ENCODE results near the gene ANKUB1.
"Not testable (repeated sequence)": the region's sequence is repeated elsewhere in the genome, so short reads cannot be mapped to it uniquely, and the experiment has no call there.

ANKUB1 gene

GRCh38 chr3:149792452-149793270 is at the start of gene ANKUB1:
TSS of gene ANKUB1 (minus strand) at chr3:149792554. CDS start at chr3:149792366, 188 bp downstream.
- Histone ChIP-seq H3K4me3 (ENCODE audit: low read depth, low read length) (no peak within 1 kb of the TSS), H3K9ac (ENCODE audit: low read depth, low read length) (no peak within 1 kb of the TSS), H3K9me3 (ENCODE audit: control insufficient read depth, insufficient read depth, low read length) (no peaks in the 10 kb centered on the region), H3K4me1 (ENCODE audit: control insufficient read depth, insufficient read depth, low read length) (no peaks in the 10 kb centered on the region), H3K27me3 (ENCODE audit: control insufficient read depth, insufficient read depth, low read length) (no peaks in the 10 kb centered on the region), H3K36me3 (ENCODE audit: control insufficient read depth, insufficient read depth, low read length) (no peaks in the 10 kb centered on the region)

GRCh38 chr3:149839896-149840295 is 47.5 kb upstream of the ANKUB1 start:
- H3K36me3 ChIP-seq (ENCODE audit: control insufficient read depth, insufficient read depth, low read length): no peaks in the 10 kb centered on the region
- H3K9ac ChIP-seq (ENCODE audit: low read depth, low read length): no peak overlapping the region
- no peaks in the 10 kb centered on the region for H3K27me3 ChIP-seq (ENCODE audit: control insufficient read depth, insufficient read depth, low read length)
- H3K4me3 ChIP-seq (ENCODE audit: low read depth, low read length): no peak overlapping the region
- H3K4me1 ChIP-seq (ENCODE audit: control insufficient read depth, insufficient read depth, low read length): no peaks in the 10 kb centered on the region
- peaks cover 4% of the 10 kb centered on the region for H3K9me3 ChIP-seq (ENCODE audit: control insufficient read depth, insufficient read depth, low read length)

- not testable (repeated sequence) for H3K4me3 ChIP-seq (ENCODE audit: low read depth, low read length); H3K4me1 ChIP-seq (ENCODE audit: control insufficient read depth, insufficient read depth, low read length); H3K9ac ChIP-seq (ENCODE audit: low read depth, low read length); H3K27me3 ChIP-seq (ENCODE audit: control insufficient read depth, insufficient read depth, low read length); H3K9me3 ChIP-seq (ENCODE audit: control insufficient read depth, insufficient read depth, low read length); H3K36me3 ChIP-seq (ENCODE audit: control insufficient read depth, insufficient read depth, low read length)
Observed at GRCh38 chr3:149839469-149839868, 47.1 kb upstream of the ANKUB1 start.

GRCh38 chr3:149838491-149838890 is 46.1 kb upstream of the ANKUB1 start:
- H3K36me3 ChIP-seq (ENCODE audit: control insufficient read depth, insufficient read depth, low read length); H3K9ac ChIP-seq (ENCODE audit: low read depth, low read length); H3K27me3 ChIP-seq (ENCODE audit: control insufficient read depth, insufficient read depth, low read length); H3K4me1 ChIP-seq (ENCODE audit: control insufficient read depth, insufficient read depth, low read length); H3K4me3 ChIP-seq (ENCODE audit: low read depth, low read length); H3K9me3 ChIP-seq (ENCODE audit: control insufficient read depth, insufficient read depth, low read length): not testable (repeated sequence)

GRCh38 chr3:149833241-149833640 is 40.9 kb upstream of the ANKUB1 start:
- peaks cover 17% of the 10 kb centered on the region for H3K9me3 ChIP-seq (ENCODE audit: control insufficient read depth, insufficient read depth, low read length)
- no peaks in the 10 kb centered on the region for H3K27me3 ChIP-seq (ENCODE audit: control insufficient read depth, insufficient read depth, low read length)
- no peak overlapping the region for H3K4me3 ChIP-seq (ENCODE audit: low read depth, low read length)
- H3K9ac ChIP-seq (ENCODE audit: low read depth, low read length): no peak overlapping the region
- no peaks in the 10 kb centered on the region for H3K4me1 ChIP-seq (ENCODE audit: control insufficient read depth, insufficient read depth, low read length)
- peaks cover 4% of the 10 kb centered on the region for H3K36me3 ChIP-seq (ENCODE audit: control insufficient read depth, insufficient read depth, low read length)

- no peaks in the 10 kb centered on the region for H3K27me3 ChIP-seq (ENCODE audit: control insufficient read depth, insufficient read depth, low read length)
- no peak overlapping the region for H3K9ac ChIP-seq (ENCODE audit: low read depth, low read length)
- peaks cover 17% of the 10 kb centered on the region for H3K9me3 ChIP-seq (ENCODE audit: control insufficient read depth, insufficient read depth, low read length)
- no peaks in the 10 kb centered on the region for H3K4me1 ChIP-seq (ENCODE audit: control insufficient read depth, insufficient read depth, low read length)
- H3K4me3 ChIP-seq (ENCODE audit: low read depth, low read length): no peak overlapping the region
- peaks cover 4% of the 10 kb centered on the region for H3K36me3 ChIP-seq (ENCODE audit: control insufficient read depth, insufficient read depth, low read length)
Observed at GRCh38 chr3:149832086-149832485, 39.7 kb upstream of the ANKUB1 start.

- H3K27me3 ChIP-seq (ENCODE audit: control insufficient read depth, insufficient read depth, low read length): no peaks in the 10 kb centered on the region
- H3K4me3 ChIP-seq (ENCODE audit: low read depth, low read length): no peak overlapping the region
- H3K9me3 ChIP-seq (ENCODE audit: control insufficient read depth, insufficient read depth, low read length): peaks cover 13% of the 10 kb centered on the region
- no peaks in the 10 kb centered on the region for H3K4me1 ChIP-seq (ENCODE audit: control insufficient read depth, insufficient read depth, low read length)
- H3K9ac ChIP-seq (ENCODE audit: low read depth, low read length): no peak overlapping the region
- peaks cover 4% of the 10 kb centered on the region for H3K36me3 ChIP-seq (ENCODE audit: control insufficient read depth, insufficient read depth, low read length)
Observed at GRCh38 chr3:149831321-149831720, 39.0 kb upstream of the ANKUB1 start.

- H3K9me3 ChIP-seq (ENCODE audit: control insufficient read depth, insufficient read depth, low read length): peaks cover 13% of the 10 kb centered on the region
Observed at GRCh38 chr3:149830902-149831301, 38.5 kb upstream of the ANKUB1 start.

GRCh38 chr3:149829631-149830030 is 37.3 kb upstream of the ANKUB1 start:
- not testable (repeated sequence) for H3K4me3 ChIP-seq (ENCODE audit: low read depth, low read length); H3K27me3 ChIP-seq (ENCODE audit: control insufficient read depth, insufficient read depth, low read length); H3K4me1 ChIP-seq (ENCODE audit: control insufficient read depth, insufficient read depth, low read length); H3K36me3 ChIP-seq (ENCODE audit: control insufficient read depth, insufficient read depth, low read length); H3K9ac ChIP-seq (ENCODE audit: low read depth, low read length)
- H3K9me3 ChIP-seq (ENCODE audit: control insufficient read depth, insufficient read depth, low read length): peaks cover 13% of the 10 kb centered on the region

More at GRCh38 chr3:149830902-149831301, 38.5 kb upstream of the ANKUB1 start:
- Histone ChIP-seq H3K27me3 (ENCODE audit: control insufficient read depth, insufficient read depth, low read length) (no peaks in the 10 kb centered on the region), H3K9ac (ENCODE audit: low read depth, low read length) (no peak overlapping the region), H3K4me3 (ENCODE audit: low read depth, low read length) (no peak overlapping the region), H3K4me1 (ENCODE audit: control insufficient read depth, insufficient read depth, low read length) (peaks cover under 1% of the 10 kb centered on the region), H3K36me3 (ENCODE audit: control insufficient read depth, insufficient read depth, low read length) (peaks cover 4% of the 10 kb centered on the region)

- H3K4me3 ChIP-seq (ENCODE audit: low read depth, low read length): no peak overlapping the region
- peaks cover 9% of the 10 kb centered on the region for H3K9me3 ChIP-seq (ENCODE audit: control insufficient read depth, insufficient read depth, low read length)
- H3K4me1 ChIP-seq (ENCODE audit: control insufficient read depth, insufficient read depth, low read length): peaks cover 4% of the 10 kb centered on the region
- H3K9ac ChIP-seq (ENCODE audit: low read depth, low read length): no peak overlapping the region
- H3K27me3 ChIP-seq (ENCODE audit: control insufficient read depth, insufficient read depth, low read length): no peaks in the 10 kb centered on the region
- peaks cover 4% of the 10 kb centered on the region for H3K36me3 ChIP-seq (ENCODE audit: control insufficient read depth, insufficient read depth, low read length)
Observed at GRCh38 chr3:149828390-149828789, 36.0 kb upstream of the ANKUB1 start.

- Histone ChIP-seq H3K4me1 (ENCODE audit: control insufficient read depth, insufficient read depth, low read length) (peaks cover 4% of the 10 kb centered on the region), H3K9me3 (ENCODE audit: control insufficient read depth, insufficient read depth, low read length) (peaks cover 6% of the 10 kb centered on the region), H3K4me3 (ENCODE audit: low read depth, low read length) (no peak overlapping the region), H3K9ac (ENCODE audit: low read depth, low read length) (no peak overlapping the region), H3K27me3 (ENCODE audit: control insufficient read depth, insufficient read depth, low read length) (no peaks in the 10 kb centered on the region), H3K36me3 (ENCODE audit: control insufficient read depth, insufficient read depth, low read length) (peaks cover 4% of the 10 kb centered on the region)
Observed at GRCh38 chr3:149826636-149827035, 34.3 kb upstream of the ANKUB1 start.

GRCh38 chr3:149820183-149820582 is 27.8 kb upstream of the ANKUB1 start:
- H3K36me3 ChIP-seq (ENCODE audit: control insufficient read depth, insufficient read depth, low read length): no peaks in the 10 kb centered on the region
- peaks cover 6% of the 10 kb centered on the region for H3K4me1 ChIP-seq (ENCODE audit: control insufficient read depth, insufficient read depth, low read length)
- H3K4me3 ChIP-seq (ENCODE audit: low read depth, low read length): no peak overlapping the region
- no peak overlapping the region for H3K9ac ChIP-seq (ENCODE audit: low read depth, low read length)
- H3K9me3 ChIP-seq (ENCODE audit: control insufficient read depth, insufficient read depth, low read length): no peaks in the 10 kb centered on the region
- no peaks in the 10 kb centered on the region for H3K27me3 ChIP-seq (ENCODE audit: control insufficient read depth, insufficient read depth, low read length)

All from iPS-15b (cell line).